HG03565 (cell line): Measurements from ENCODE around the gene MEST.
"Not testable (repeated sequence)": the region's sequence is repeated elsewhere in the genome, so short reads cannot be mapped to it uniquely, and the experiment has no call there.

Source experiments
- ATAC-seq: cut with Tn5 transposase; IDR thresholded peaks from one replicate; pipeline ENCODE4 v1.9.1; 2021; ENCODE audit warnings: mild to moderate bottlenecking, moderate library complexity; ENCODE audit not compliant: unreplicated experiment

The MEST gene

GRCh38 chr7:130483031-130483430 lies 8.9 kb upstream of the MEST start:
- ATAC-seq = no peak

GRCh38 chr7:130485734-130486113 lies 6.2 kb upstream of the MEST start:
- no peak for ATAC-seq

DNA sequence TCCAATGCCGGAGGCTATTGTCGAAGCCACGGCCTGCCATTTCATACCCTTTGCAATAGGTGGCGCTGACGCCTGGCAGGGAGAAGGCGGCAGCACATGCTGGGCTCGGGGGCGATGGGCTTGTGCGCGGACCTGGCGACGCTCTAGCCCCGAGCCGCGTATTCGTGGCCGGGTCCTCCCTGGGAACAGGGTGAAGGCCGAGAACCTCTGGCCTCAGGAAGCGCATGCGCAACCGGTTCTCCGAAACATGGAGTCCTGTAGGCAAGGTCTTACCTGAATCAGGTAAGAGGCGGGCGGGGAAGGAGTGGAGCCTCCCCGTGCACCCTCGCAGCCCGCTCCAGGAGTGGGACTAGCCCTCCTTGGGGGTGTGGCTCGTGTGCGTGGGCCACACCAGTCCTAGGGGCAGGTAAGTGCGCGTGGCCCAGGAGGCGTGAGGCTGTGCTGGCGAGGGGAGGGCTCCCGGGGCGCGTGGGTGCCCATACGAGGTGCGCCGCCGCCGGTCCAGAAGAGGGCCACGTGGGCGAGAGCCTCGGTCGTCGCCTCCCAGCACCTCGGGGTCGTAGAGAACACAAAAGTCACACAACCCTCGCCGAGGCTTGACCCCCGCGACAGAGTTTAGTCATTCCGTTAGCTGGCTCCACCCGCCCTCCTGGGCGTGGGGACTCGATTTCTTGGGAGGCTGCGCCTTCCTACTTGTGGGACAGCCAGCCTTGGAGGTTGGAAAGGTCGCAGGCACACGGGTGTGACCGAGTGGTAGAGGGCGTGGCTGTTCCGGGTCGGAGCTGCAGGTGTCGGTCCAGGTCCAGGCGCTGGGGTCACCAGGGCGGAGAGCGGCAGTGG lies 5.6 kb upstream of the MEST start:
- no peak for ATAC-seq

- ATAC-seq = no peak
Observed at GRCh38 chr7:130486954-130487436, 4.9 kb upstream of the MEST start.

DNA sequence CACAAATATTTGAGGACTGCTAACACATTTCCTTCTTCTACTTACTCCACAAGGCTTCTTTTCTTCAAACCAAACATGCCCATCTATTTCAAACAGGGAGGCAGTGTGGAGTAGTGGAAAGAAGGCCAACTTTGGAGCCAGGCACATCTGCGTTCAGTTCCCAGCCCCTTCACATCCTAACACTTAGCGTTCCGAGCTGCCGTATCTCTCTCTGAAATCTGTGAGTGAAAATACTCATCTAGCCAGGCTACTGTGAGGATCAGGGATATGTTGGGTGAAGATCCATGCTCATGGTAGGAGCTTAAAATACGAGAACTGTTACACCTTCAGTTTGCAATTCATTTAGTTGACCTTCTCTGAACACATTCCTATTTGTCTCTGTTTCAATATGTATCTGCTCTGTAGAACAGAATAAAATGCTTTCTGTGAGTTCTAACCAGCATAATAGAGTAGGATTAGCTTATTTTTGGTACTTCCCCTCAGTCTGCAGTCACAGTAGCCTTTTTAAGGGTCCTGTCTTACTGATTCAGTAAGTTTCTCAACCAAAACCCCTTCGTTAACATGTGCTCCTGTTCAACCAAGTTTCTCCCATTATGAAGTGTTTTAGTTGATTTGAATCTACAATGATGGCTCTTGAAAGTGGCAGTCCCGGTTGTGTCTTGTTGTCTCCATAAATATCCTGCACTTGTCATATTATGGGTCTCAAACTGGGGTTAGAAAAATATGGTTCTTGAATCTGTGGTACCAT lies 3.3 kb upstream of the MEST start:
- no peak for ATAC-seq

GRCh38 chr7:130489140-130489983 lies 2.5 kb upstream of the MEST start:
- no peak for ATAC-seq

- no peak for ATAC-seq
Observed at GRCh38 chr7:130490311-130490791, 1.5 kb upstream of the MEST start.

DNA sequence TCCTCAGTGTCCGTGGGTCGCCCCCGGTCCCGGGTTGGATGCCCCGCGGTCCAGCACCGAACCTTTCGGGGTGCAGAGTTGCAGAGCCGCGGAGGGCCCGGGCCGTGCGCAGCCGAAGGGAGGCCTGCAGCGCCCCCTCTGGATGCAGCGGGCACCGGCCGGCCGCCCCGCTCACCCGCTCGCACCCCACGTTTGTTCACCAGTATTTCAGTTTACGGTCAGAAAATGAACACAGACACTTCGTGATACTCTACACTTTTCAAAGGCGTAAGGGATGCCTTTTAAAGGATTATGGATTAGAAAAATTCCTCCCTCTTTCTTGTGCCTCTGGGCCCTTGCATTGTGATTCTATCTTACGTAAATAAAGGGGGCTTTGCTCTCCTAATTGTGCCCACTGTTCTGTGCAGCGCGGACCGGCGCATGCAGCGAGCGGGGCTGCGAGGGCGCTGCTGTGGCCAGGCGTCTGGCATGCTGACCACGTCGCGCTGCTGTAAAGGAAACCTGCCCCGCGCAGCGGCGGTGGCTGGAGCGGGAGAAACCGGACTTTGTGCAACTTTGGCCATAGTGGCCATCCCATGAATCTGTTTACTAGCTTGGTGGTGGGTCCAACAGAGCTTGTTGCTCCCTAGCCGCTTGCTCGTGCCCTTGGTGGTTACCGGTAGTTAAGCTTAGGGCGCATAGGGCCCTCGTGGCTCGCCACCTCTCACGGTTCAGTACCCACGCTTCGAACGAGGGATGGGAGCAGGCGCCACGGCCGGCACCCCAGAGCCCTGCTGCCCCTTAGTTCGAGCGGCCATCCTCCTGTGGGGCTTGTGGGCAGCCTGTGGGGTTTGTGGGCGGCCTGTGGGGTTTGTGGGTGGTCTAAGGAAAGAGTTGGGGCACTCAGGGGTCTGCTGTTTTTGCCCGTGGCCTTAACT lies 739 bp upstream of the MEST start:
- ATAC-seq = no peak

DNA sequence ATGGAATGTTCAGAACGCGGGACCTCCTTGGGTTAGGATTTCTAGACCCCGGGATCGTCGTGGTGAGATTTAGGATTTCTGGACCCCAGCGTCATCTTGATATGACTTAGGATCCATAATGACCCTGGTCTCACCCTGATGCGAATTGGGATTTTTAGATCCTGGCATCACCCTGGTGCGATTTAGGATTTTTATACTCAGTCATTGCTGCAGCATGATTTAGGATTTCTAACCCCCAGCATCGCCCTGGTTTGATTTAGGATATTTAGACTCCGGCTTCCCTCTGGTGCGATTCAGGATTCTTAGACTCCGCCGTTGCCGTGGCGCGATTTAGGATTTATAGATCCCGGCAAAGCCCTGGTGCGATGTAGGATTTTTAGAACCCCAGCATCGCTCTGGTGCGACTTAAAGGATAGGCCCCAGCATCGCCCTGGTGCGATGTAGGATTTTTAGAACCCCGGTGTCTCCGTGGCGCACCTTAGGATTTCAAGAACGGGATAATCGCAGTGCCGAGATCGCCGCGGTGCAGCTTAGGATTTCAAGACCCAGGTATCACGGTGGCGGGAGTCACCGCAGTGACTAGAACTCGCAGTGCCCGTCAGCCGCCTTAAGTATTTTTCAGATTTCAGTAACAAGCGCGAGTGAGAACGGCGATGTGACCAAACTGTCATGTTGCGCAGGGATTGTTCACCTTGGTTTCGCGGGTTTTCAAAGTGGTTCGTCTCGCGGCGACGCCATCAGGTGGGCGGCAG lies 814 bp downstream of the MEST start:
- no peak for ATAC-seq

DNA sequence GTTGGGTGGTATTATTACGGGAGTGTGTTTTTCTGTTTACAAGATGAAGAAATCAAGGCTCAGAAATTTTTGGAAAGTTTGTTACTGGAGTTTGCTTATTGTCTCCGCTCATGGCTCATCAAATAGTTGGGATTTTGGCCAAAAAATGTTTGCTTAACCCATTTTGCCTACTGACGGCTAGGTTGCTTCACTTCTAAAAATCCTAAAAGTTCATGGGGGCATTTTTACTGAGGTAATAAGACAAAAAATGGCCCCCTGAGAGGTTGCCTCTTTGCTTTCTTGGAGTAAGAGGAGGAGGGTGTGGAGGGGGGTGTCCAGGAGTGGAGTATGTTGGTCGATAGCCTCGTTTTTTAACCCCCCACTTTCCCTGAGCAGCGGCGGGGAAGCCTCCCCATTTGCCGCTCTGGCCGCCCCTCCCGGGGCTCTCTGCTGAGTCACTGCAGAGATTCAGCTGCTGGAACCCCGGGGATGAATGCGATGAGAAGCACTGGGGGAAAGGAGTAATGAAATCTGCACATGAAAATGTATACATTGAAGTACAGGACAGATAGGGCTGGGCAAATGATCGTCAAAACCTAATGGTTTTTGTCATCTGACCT lies 1.5 kb downstream of the MEST start:
- ATAC-seq = no peak

DNA sequence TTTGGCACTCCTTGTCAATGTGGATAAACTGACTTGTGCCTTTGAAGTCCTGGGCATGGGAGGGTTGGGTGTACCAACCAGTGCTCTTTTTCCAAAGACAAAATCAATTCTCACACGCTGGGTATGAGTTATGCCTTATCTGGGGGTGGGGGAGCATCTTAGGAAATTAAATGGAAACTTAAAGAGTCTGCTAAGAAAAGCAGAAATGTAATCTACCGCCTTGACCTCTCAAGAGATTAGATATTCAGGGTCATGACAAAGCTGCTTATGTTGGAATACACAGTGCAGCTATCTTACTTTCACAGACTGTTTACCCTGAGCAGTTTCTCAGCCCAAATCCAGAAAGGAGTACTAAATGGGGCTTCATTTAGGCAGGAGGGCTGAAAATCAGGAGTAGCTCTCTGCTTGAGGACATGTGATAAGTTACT lies 2.6 kb downstream of the MEST start:
- no peak for ATAC-seq

DNA sequence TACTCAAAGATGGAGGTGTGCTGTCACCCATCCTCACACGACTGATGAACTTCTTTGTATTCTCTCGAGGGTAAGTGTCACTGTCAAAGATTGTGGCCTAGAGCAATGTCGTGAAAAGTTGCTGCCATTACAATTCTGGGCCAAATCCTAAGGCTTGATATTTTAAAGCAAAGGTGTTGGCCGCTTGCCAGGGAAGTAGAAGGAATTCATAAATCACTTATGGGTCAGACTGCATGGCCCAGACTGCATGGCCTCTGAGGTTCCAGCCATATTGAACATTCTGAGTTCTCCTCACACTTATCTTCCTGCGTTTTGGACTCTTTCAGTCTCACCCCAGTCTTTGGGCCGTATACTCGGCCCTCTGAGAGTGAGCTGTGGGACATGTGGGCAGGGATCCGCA lies 8.6 kb downstream of the MEST start:
- ATAC-seq = no peak

DNA sequence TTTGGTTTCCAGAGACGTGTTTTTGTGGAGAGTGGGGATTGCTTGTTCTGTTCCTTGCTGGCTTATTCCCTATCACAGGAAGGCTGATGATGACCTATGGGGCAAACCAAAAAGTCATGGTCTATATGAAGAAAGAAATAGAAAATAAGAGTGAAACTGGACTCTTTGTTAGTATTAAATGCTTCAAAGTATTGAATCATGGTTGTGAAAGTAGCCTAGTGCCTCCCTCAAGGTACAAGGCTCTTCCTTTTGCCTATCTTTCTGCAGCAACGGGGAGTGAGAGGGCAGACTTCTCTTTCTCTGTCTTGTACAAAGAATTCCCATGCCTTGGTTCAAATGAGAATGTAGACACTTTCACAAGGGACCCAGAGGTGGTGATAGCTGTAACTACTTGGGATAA lies 9.0 kb downstream of the MEST start:
- no peak for ATAC-seq

GRCh38 chr7:130505753-130506152 lies 13.9 kb downstream of the MEST start:
- ATAC-seq = no peak

DNA sequence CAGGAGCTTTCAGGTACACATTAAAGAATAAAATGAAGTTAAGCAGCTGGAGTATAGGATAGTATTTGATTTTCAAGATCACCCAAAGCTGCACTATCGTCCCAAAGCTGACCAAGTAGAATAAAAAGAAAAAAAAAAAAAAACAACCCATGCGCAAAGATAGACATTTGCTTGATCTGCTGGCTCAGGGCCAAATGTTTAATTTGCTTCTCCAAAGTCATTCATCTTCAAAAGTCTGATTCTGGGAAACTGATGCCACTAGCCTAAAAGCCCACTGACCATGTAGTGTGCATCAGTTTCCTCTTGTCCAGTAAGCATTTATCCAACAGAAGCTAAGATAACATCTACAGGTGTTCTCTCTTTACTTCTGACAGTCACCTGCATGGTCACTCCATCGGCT lies 14.5 kb downstream of the MEST start:
- ATAC-seq = no peak

DNA sequence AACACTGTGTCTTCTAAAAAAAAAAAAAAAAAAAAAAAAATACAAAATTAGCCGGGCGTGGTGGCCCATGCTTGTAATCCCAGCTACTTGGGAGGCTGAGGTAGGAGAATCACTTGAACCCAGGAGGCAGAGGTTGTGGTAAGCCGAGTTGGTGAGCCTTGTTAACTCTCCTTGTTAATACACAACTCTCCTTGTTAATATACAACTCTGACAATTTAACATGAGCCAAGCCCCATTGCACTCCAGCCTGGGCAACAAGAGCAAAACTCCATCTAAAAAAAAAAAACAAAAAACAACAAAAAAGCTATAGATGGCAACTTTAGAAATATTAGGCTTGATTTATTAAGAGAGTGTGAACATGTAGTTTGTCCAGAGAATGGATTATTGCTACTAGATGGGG lies 20.2 kb downstream of the MEST start:
- not testable (repeated sequence) for ATAC-seq

GRCh38 chr7:130513447-130513846 lies 21.6 kb downstream of the MEST start:
- no peak for ATAC-seq

DNA sequence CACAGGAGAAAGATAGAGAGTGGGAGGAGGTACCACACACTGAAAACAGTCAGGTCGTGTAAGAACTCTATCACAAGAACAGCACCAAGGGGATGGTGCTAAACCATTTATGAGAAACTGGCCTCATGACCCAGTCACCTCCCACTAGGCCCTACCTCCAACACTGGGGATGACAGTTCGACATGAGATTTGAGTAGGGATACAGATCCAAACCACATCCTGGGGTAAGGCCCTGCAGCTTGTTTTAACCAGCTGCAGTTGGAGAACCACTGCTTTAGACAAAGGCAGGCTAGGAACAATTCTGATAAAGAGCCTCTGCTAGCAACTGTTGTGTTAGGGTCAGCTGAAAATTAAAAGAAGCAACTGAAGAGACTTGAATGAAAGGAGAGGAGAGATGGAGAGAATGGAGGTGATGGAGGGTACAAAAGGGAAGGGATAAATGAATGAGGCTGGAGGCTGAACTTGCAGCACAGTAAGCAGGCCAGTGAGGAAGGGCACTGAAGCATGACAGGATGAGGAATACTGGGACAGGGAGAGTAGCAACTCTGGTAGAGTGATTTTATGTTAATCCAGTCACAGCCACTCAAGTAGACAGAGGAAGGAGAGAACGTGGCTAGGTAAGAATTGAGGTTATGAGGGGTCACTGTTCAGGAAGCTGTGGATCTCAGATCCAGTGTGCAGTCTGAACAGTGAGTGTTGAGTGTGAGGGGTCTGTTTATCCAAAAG lies 23.6 kb downstream of the MEST start:
- no peak for ATAC-seq
